Endothelial cell of umbilical vein (primary cell): ENCODE data around the gene CLASRP. TPM values are rescaled to one million over a fixed set of nuclear protein-coding genes. Genes with fewer than 3 reads are reported as not detected.

ENCODE experiments used
- BruUV-seq: library from RNA; stranded (reverse); fragments of 400-500 nt; replicated peaks from 2 replicates; lab custom pipeline; 2021; lab: Mats Ljungman, UMichigan
- CTCF ChIA-PET: fragments of 300-600, 350-600 bp; sonication (Branson Sonifier 250); formaldehyde crosslinking; loops from one replicate; lab custom pipeline; 2021; ENCODE audit warnings: antibody characterized with exemption, inconsistent platforms; lab: Charles Lee
- POLR2A ChIA-PET: fragments of 300-600, 350-600 bp; sonication (Branson Sonifier 250); formaldehyde crosslinking; loops from one replicate; lab custom pipeline; 2021; ENCODE audit warnings: antibody characterized with exemption, inconsistent platforms; lab: Charles Lee
- DNase-seq: peaks from one replicate; pipeline ENCODE4 v3.0.0-alpha.2; 2011; ENCODE audit warnings: low read depth, low spot score
- FAIRE-seq: peaks from 2 replicates; lab custom pipeline; 2011; peaks lifted over from hg19 to GRCh38; lab: Jason Lieb, UNC
- H2AFZ ChIP-seq: 2 replicates; pipeline ENCODE4 v1.6.0; 2012; ENCODE audit warnings: low read depth, low read length, control low read depth, inconsistent platforms
- H3K27ac ChIP-seq: 2 replicates; pipeline ENCODE4 v1.5.1; 2011; ENCODE audit warnings: low read depth, mild to moderate bottlenecking, control low read depth, low read length, moderate library complexity; ENCODE audit not compliant: insufficient read depth
- H3K27me3 ChIP-seq, 2 experiments: 2 replicates each; pipeline versions ENCODE4 v1.6.0 to v1.6.1; 2011; ENCODE audit warnings: low read length in 2 of 2, mixed read lengths in 1 of 2; ENCODE audit not compliant: control insufficient read depth in 2 of 2, insufficient read depth in 2 of 2
- H3K36me3 ChIP-seq, 2 experiments: 2 replicates in 1 of 2; 3 replicates in 1 of 2; pipeline ENCODE4 v1.5.1; 2011; ENCODE audit warnings: low read length in 2 of 2, mild to moderate bottlenecking in 1 of 2, moderate library complexity in 1 of 2; ENCODE audit not compliant: control insufficient read depth in 2 of 2, insufficient read depth in 2 of 2; ENCODE audit errors: extremely low read depth in 1 of 2
- H3K4me1 ChIP-seq: 3 replicates; pipeline ENCODE4 v1.5.1; 2011; ENCODE audit warnings: mild to moderate bottlenecking, low read length; ENCODE audit not compliant: control insufficient read depth, insufficient read depth; ENCODE audit errors: extremely low read depth
- H3K4me2 ChIP-seq: 2 replicates; pipeline ENCODE4 v1.6.1; 2011; ENCODE audit warnings: low read length, control low read depth, mixed read lengths; ENCODE audit not compliant: insufficient read depth
- H3K4me3 ChIP-seq, 3 experiments: fragments of 200-600 bp in 1 of 3; sonication (generic), shearing (Covaris generic) in 1 of 3; replicated peaks in 1 of 3; 2 replicates each; pipeline ENCODE4 v1.5.1; 2011 to 2016; ENCODE audit warnings: control low read depth in 3 of 3, low read length in 3 of 3, mild to moderate bottlenecking in 2 of 3, inconsistent platforms in 1 of 3, low read depth in 1 of 3, moderate library complexity in 1 of 3; ENCODE audit not compliant: insufficient read depth in 1 of 3
- H3K79me2 ChIP-seq: 2 replicates; pipeline ENCODE4 v1.6.0; 2012; ENCODE audit warnings: low read length, inconsistent platforms; ENCODE audit not compliant: control insufficient read depth, insufficient read depth
- H3K9ac ChIP-seq: replicated peaks from 2 replicates; pipeline ENCODE3; 2011; ENCODE audit warnings: low read length, control low read depth; ENCODE audit not compliant: insufficient read depth; ENCODE audit errors: extremely low read depth
- H3K9me1 ChIP-seq: replicated peaks from 3 replicates; pipeline ENCODE4 v1.6.0; 2011; ENCODE audit warnings: mild to moderate bottlenecking, low read length; ENCODE audit not compliant: control insufficient read depth, insufficient read depth; ENCODE audit errors: extremely low read depth
- H3K9me3 ChIP-seq: replicated peaks from 2 replicates; pipeline ENCODE4 v1.5.1; 2012; ENCODE audit warnings: low read length, inconsistent platforms; ENCODE audit not compliant: control insufficient read depth, insufficient read depth
- H4K20me1 ChIP-seq: replicated peaks from 2 replicates; pipeline ENCODE3; 2011; ENCODE audit warnings: mild to moderate bottlenecking, low read length; ENCODE audit not compliant: control insufficient read depth, insufficient read depth; ENCODE audit errors: extremely low read depth
- EZH2 ChIP-seq: IDR thresholded peaks from 2 replicates; pipeline ENCODE4 v1.6.1; 2012; ENCODE audit warnings: borderline replicate concordance, low read depth, mild to moderate bottlenecking, moderate library complexity, low read length, inconsistent platforms; ENCODE audit not compliant: severe bottlenecking
- FOS ChIP-seq: IDR thresholded peaks from 2 replicates; pipeline ENCODE4 v1.6.1; 2011; ENCODE audit warnings: mild to moderate bottlenecking, low read length, moderate library complexity, borderline replicate concordance; ENCODE audit not compliant: insufficient read depth
- JUN ChIP-seq: IDR thresholded peaks from 2 replicates; pipeline ENCODE4 v1.6.1; 2011; ENCODE audit warnings: borderline replicate concordance, low read depth; ENCODE audit not compliant: insufficient read length, insufficient read depth
- MAX ChIP-seq: IDR thresholded peaks from 2 replicates; pipeline ENCODE4 v1.6.1; 2011; ENCODE audit not compliant: insufficient read depth, insufficient read length
- POLR2A ChIP-seq: IDR thresholded peaks from 2 replicates; pipeline ENCODE4 v1.6.1; 2012; ENCODE audit warnings: low read depth, mild to moderate bottlenecking, control low read depth, low read length
- POLR2AphosphoS5 ChIP-seq: IDR thresholded peaks from 2 replicates; pipeline ENCODE4 v1.6.1; 2012; ENCODE audit warnings: low read depth, mild to moderate bottlenecking, control low read depth, low read length, moderate library complexity; ENCODE audit not compliant: insufficient read depth
- dilution Hi-C: fragments of 300-500 bp; cut with MboI; formaldehyde crosslinking; loops from one replicate; pipeline ENCODE4 v1.15.0; 2019; ENCODE audit warnings: low sequenced_read_pairs; ENCODE audit not compliant: extremely low pct_ligation_motif_present
- intact Hi-C: fragments of 100-400 bp; cut with micrococcal nuclease; formaldehyde crosslinking; loops from one replicate; pipeline ENCODE4 v1.10.0; 2022
- polyA plus RNA-seq, 4 experiments: library from polyadenylated mRNA; depleted of rRNA in 3 of 4; stranded (reverse) in 3 of 4; unstranded in 1 of 4; fragments of >200 nt; gene quantifications; 2 replicates each; pipeline versions ENCODE4 v1.2.1 to v1.2.3, GENCODE V29; 2011 to 2012; ENCODE audit warnings: missing spikeins in 1 of 4
- total RNA-seq: library from RNA; stranded (reverse); gene quantifications from 2 replicates; pipeline ENCODE4 v1.2.3, GENCODE V29; 2021
- TF ChIP-seq, protein P1 (sequence below), 2 donors: IDR thresholded peaks; 1 replicate in 1 of 2; 2 replicates in 1 of 2; pipeline ENCODE4 v1.5.1; 2011; ENCODE audit warnings: low read length in 2 of 2, mild to moderate bottlenecking in 2 of 2, moderate library complexity in 2 of 2, control low read depth in 1 of 2, inconsistent platforms in 1 of 2, low read depth in 1 of 2; ENCODE audit not compliant: insufficient read depth in 1 of 2; ENCODE audit errors: extremely low read depth in 1 of 2

The CLASRP gene
- total and polyA plus RNA-seq, 2 donors (not counting 3 experiments of a cell fraction or from before 2014, with no cell fraction given), result 40.7 to 70.7 TPM

GRCh38 chr19:45003485-45003884, 35.4 kb upstream of the CLASRP start:
- H3K79me2 ChIP-seq, result no peaks in the 10 kb centered on the region
- no peak for DNase-seq
- H3K27me3 ChIP-seq, result no peaks in the 10 kb centered on the region
- ChIA-PET CTCF (no interaction called here), POLR2A (interaction anchor here (0.7 kb wide), 1 partner anchor 41 kb away, joined by 3 read pairs; no protein-coding TSS in a partner anchor)
- H3K9me3 ChIP-seq, result no peaks in the 10 kb centered on the region
- BruUV-seq, result no TSS peak
- dilution Hi-C loops (no loop called here), intact Hi-C loops (no loop called here)
- no peak overlapping the region for H3K9ac ChIP-seq
- H3K4me3 ChIP-seq, result no peak overlapping the region
- no peak for FAIRE-seq
- H3K9me1 ChIP-seq, result no peaks in the 10 kb centered on the region
- H3K36me3 ChIP-seq, result peaks cover 0 to 6% of the 10 kb centered on the region in 2 experiments
- H4K20me1 ChIP-seq, result no peaks in the 10 kb centered on the region
- H3K4me2 ChIP-seq, result no peak overlapping the region
- H3K4me1 ChIP-seq, result peaks cover 8% of the 10 kb centered on the region
- TF ChIP-seq MAX (no peak), JUN (no peak)
- TF ChIP-seq, protein P1, sequence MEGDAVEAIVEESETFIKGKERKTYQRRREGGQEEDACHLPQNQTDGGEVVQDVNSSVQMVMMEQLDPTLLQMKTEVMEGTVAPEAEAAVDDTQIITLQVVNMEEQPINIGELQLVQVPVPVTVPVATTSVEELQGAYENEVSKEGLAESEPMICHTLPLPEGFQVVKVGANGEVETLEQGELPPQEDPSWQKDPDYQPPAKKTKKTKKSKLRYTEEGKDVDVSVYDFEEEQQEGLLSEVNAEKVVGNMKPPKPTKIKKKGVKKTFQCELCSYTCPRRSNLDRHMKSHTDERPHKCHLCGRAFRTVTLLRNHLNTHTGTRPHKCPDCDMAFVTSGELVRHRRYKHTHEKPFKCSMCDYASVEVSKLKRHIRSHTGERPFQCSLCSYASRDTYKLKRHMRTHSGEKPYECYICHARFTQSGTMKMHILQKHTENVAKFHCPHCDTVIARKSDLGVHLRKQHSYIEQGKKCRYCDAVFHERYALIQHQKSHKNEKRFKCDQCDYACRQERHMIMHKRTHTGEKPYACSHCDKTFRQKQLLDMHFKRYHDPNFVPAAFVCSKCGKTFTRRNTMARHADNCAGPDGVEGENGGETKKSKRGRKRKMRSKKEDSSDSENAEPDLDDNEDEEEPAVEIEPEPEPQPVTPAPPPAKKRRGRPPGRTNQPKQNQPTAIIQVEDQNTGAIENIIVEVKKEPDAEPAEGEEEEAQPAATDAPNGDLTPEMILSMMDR (IDR thresholded peaks at IDR 0.05; ENCODE audit: extremely low read depth in 1 of 2, insufficient read depth in 1 of 2, low read depth in 1 of 2, low read length in 2 of 2), result no peak
- no peak overlapping the region for H3K27ac ChIP-seq
- H2AFZ ChIP-seq, result no peak overlapping the region

DNA sequence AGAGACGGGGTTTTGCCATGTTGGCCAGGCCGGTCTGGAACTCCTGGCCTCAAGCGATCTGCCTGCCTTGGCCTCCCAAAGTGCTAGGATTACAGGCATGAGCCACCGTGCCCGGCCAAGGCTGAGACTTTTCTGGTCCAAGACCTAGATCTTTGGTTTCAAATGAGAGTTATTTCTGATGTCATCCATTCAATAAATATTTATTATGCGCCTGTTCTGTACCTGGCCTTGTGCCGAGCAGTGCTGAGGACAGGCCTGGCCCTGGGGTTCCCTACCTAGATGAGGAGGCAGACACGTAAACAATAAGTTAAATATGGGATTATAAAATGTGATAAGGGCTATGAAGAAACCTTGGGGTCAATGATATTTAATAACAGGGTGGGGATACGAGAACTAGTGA, 33.1 kb upstream of the CLASRP start:
- H3K9me1 ChIP-seq, result no peaks in the 10 kb centered on the region
- no peaks in the 10 kb centered on the region for H3K79me2 ChIP-seq
- ChIA-PET POLR2A (no interaction called here), CTCF (no interaction called here)
- H2AFZ ChIP-seq, result no peak overlapping the region
- FAIRE-seq (no peak), DNase-seq (no peak)
- H3K27ac ChIP-seq, result no peak overlapping the region
- H3K27me3 ChIP-seq, result no peaks in the 10 kb centered on the region
- TF ChIP-seq POLR2A, result no peak
- TF ChIP-seq EZH2, result no peak
- TF ChIP-seq, protein P1 (IDR thresholded peaks at IDR 0.05; ENCODE audit: extremely low read depth in 1 of 2, insufficient read depth in 1 of 2, low read depth in 1 of 2, low read length in 2 of 2), result no peak
- TF ChIP-seq FOS, result no peak
- no peak for TF ChIP-seq MAX
- no peak for TF ChIP-seq POLR2AphosphoS5
- no peak for TF ChIP-seq JUN
- dilution Hi-C loops (no loop called here), intact Hi-C loops (no loop called here)
- peaks cover 7% of the 10 kb centered on the region for H3K4me1 ChIP-seq
- H3K4me2 ChIP-seq, result no peak overlapping the region
- no peak overlapping the region for H3K4me3 ChIP-seq
- peaks cover 0 to 6% of the 10 kb centered on the region in 2 experiments for H3K36me3 ChIP-seq
- no peak overlapping the region for H3K9ac ChIP-seq
- no TSS peak for BruUV-seq
- no peaks in the 10 kb centered on the region for H4K20me1 ChIP-seq
- H3K9me3 ChIP-seq, result no peaks in the 10 kb centered on the region
